NCI-H526 treated with DMSO at 0.1 percent for 48 hours (cell line): ENCODE results near the gene ZNF2.
"Not testable (repeated sequence)": the region's sequence is repeated elsewhere in the genome, so short reads cannot be mapped to it uniquely, and the experiment has no call there.

Experiments used
- DNase-seq: peaks from one replicate; lab custom pipeline; 2025; lab: John Stamatoyannopoulos, UW

ZNF2 gene

DNA sequence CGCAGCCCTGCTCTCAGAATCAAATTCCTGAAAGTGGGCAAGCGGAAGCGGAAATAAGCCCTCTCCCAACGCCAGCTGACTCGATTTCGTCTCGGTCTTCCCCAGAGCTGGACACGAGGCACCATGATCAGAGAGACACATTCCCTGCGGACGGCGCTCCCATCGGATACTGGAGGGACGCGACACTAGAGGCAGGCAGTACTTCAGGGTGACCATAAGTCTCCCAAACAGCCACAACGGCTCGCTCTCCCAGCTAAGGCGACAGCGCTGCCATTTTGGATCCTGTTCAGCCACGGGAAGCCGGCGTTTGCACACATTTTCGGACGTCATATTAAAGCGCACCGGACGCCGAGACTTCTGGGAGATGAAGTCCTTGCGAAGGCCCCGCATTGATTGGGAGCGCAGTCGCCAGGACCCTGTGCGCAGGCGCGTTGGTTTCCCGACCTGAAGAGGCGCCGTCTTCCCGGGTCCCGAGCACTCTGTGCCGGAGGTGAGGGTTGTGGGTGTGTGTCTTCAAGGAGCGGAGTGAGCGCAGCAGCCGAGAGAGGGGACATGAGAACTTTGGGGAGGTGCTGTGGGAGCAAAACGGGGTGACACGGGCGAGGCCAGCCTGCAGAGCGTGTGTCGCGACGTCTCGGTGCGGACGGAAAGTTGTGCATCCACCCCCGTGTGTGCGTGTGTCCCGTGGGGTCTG, at the start of gene ZNF2:
Gene ZNF2, plus strand, starts transcription at position 439 of the 694 bp plus-strand sequence. CDS start 10,418 bp downstream, outside the sequence.
- DNase-seq = peak; percentile 93

DNA sequence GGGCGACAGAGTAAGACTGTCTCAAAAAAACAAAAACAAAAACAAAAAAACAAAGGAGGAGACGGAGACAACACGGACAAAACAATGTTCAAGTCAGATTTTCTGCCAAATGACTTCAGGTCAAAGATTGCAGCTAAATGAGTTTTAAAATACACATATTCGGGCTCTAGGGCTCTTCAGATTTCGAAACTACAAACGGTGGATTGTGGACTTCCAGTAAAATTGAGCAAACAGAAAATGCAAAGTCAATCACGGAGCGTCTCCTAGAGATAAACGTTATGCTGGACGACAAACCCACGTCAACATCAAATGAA, 44.6 kb upstream of the ZNF2 start:
- no peak for DNase-seq

DNA sequence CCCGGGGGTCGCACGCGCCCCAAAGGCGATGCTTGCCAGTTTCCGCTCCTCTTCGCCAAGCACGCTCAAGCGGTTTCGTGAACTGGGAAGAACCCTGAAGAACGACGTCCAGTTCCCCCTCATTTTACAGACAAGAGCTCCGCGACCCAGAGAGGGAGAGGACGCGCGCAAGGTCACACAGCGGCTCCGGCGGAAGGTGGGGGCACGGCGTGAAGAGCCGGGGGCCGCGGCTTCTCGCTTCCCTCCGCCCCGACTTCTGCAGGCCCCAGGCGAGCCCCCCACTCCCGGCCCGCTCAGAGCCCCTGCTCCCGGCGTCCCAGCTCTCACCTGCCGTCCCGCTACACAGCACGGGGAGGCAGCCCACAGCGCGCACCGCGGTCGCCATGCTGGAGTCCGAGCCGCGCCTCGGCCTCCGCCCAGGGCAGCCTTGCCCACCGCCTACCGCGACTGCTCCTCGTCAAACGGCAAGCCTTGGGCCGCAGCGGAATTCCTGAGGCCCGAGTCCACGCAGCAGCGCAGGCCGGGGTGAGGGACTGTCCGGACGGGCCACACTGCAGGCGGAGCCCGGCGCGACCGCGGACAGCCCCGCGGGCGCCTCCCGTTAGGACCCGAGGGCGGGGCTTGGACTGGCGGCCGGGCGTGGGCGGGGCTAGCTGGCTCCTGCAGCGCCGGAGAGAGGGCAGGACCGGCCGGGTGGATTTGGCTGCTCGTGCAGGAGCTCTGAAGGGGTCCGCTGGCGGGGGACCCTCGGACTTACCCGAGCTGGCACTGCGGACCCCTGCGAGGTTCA, 44.0 kb upstream of the ZNF2 start, which contains the start of gene MRPS5:
Gene MRPS5, minus strand, starts transcription at position 402 of the 790 bp plus-strand sequence. Its CDS starts 17 bp downstream, at position 385.
- peak; percentile 50 for DNase-seq

DNA sequence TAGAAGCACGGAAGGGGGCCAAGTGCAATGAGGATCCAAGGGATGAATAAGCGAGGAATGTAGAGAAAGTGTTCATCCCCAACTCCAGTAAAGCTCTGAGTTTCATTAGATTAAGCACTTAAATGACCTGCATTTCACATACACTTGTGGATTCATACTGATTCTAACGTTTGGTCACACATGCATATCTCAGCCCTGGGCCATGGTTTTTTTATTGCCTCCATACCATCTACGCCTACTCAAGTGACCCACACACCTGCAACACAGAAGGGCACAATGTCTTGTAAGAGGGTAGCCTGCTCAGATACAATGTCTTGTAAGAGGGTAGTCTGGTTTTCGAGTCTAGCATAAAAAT, 43.4 kb upstream of the ZNF2 start:
- no peak for DNase-seq

DNA sequence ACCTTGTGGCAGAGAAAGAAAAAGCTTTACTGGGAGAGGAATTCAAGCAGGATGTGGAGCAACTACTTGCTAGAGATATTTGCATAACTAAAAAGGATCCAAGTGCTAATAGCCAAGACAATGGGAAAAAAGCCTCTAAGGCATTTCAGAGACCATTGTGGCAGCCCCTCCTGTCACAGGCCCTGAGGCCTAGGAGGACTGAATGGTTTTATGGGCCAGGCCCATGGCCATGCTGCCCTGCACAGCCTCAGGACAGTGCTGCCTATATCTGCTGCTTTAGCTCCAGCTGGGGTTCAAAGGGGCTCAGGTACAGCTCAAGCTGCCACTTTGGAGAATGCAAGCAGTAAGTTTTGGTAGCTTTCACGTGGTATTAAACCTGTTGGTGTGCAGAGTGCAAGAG, 26.9 kb upstream of the ZNF2 start:
- no peak for DNase-seq

DNA sequence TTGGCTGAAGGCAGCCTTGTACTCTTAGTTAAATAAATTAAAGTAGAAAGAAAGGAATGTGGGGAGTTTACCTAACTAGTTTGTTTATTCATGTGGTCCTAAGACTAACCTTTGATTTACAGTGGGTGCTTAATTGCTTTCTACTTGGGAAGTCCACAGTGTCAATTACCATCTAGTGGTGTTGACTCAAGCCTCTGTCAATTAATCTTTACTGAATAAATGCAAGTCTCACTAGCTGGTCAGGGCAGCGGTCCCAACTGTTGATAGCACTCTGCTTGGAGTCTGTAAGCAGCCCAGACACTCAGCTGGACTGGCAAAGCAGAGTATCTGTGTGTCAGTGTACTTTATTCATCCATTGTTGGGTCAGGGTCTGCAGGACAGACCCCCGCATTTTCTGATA, 21.8 kb upstream of the ZNF2 start:
- no peak for DNase-seq

DNA sequence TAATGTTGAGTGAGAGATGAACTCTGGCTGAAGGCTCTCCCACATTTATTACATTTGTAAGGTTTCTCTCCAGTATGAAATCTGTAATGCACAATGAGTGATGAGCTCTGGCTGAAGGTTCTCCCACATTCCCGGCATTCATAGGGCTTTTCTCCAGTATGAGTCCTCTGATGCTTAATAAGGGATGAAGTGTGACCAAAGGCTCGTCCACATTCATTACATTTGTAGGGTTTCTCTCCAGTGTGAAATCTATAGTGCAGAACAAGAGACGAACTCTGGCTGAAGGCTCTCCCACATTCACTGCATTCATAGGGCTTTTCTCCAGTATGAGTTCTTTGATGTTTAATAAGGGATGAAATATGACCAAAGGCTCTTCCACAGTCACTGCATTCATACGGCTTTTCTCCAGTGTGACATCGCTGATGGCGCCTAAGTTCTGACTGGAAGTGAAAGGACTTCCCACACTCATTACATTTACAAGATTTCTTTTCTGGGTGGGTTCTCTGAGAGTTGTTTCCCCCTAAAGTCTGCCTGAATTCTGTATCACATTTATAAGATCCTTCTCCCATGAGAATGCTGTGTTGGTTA, 16.1 kb upstream of the ZNF2 start:
- DNase-seq = no peak

DNA sequence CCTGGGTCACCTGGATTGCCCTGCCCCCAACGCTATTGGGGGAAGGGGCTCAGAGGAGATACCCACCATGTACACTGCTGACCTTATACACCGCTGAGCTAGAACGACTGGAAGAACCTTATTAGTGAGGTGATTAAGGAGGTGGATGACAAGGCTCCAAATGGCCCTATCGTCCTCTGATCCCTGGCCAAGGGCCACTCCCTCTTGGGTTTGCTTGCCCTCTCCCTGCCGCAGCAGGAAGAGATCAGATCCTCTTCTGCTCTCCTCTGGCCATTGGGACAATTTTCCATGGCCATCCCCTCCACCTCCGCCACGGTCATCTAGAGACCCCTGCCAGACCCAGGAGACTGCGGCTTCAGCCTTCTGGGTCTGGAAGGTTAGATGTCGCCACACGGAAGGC, 7.2 kb upstream of the ZNF2 start:
- no peak for DNase-seq

DNA sequence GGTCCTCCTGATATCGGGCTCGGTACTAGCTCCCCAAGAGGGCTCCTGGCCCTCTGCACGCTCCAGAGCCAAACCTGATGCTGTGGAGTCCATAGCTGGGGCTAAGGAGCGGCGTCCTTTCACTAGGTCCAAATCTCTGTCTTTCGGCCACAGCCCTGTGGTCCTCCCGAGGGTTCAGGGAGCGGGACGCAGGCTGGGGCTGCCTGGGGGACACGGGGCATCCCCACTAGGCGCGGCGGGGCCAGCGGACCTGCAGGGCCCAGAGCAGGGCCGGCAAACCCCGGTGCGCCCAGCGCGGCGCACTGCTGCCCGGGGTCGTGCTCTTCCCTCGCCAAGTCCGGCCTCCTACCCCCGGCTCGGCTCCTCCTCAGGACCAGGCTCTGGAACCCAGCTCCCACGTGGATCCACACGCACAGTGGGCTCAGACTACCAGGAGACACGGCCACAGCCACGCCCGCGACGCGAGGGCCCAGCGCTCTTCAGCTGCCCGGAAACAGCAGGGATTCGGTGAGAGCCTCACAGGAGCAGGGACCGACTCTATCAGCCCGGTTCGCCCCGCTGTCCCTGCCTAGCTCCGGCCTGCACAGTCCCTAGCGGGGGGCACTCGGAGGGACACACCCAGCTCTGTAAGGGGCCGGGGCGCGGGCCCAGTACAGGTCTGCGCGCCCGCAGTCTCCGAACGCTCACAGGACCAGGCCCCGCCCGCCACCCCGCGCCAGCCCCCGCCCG, 6.6 kb upstream of the ZNF2 start:
- no peak for DNase-seq

DNA sequence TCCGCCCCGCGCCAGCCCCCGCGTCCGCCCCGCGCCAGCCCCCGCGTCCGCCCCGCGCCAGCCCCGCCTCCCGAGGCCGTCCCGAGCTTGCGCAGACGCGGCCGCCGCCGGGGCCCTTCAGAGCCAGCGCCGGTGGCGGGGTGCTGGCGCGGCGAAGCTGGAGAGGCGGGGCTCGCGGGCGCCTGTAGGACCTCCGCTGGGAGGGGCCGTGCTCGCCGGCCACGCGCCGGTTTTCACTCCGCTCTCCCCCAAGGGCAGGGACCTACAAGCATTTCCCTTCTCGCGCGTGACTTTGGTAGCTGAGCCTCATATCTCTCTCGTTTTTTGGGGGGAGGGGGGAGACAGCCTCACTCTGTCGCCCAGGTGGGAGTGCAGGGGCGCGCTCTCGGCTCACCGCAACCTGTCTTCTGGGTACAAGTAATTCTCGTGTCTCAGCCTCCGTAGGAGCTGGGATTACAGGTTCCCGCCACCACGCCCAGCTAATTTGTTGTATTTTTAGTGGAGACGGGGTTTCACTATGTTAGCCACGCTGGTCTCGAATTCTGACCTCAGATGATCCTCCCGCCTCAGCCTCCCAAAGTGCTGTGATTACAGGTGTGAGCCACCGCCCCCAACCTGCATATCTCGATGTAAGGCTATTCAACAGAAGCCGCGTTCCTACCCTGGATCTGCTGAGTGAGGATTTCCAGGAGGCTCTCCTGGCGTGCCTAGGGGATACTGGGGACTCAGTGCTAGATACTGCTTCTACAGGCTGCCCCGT, 5.7 kb upstream of the ZNF2 start, which contains the start of gene ZNF514:
Gene ZNF514, minus strand, starts transcription at position 159 of the 760 bp plus-strand sequence. CDS start 6,595 bp downstream, outside the sequence.
- peak; percentile 37 for DNase-seq

DNA sequence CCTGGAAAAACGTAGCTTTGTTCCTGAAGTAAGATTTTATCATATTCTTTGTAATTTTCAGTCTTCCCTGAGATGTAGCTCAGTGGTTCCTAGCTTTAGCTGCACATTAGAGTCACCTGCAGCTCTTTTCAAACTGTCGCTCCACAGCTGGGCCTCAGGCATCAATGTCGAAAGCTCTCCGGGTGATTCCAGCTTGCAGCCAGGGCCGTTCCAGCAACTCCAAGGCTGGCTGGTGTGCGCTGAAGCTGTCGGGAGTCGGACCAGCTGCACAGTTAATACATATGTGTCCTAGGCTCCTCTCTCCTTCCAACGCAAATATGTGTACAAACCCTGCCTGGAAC, 609 bp upstream of the ZNF2 start:
- no peak for DNase-seq

DNA sequence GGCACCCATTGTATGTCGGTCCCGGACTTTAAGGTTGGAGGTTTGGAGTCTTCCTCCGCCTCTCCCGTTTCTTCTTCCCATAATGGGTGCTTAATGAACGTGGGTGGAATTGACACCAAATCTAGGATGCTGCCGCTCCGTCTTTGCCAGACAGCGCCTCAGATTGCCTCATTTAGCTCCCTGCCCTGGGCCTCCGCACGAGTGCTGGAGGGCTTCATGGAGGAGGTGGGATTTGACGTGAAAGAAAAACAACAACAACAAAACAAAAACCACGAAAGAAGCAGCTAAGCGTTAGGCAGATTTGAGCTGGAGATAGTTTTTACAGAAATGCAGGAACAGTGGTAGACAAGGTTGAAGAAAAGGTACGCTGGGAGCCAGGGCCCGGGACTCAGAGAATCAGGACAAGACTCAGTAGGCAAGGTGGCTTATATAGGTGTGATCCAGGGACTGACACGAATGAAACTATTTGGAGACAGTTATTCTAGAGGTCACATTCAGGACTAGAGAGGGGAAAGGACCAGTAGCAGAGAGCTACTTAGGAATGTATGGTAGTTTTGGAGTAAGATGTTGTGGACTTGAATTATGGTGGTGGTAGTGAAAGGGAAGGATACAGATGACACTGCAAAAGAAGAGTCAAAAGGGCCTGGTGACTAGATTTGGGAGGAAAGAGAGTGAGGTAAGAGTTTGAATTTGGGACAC, 605 bp downstream of the ZNF2 start:
- no peak for DNase-seq

DNA sequence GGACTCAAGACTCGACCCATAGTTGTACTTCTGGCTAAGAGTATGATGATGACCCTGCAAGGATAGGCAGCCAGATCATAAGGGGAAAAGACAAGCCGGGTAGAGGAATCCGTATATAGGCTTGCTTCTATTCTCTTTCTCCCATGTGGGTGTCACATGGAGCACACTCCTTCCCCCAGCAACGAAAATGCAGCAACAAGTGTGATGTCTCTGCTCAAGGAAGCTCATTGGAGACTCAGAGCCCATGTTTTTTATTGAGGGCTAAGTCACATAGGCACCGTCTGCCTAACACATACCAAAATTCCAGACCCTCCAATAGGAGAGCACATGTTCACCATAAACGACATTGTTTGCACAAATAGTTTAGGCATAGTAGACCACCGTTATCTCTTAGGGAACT, 6.3 kb downstream of the ZNF2 start:
- no peak for DNase-seq

DNA sequence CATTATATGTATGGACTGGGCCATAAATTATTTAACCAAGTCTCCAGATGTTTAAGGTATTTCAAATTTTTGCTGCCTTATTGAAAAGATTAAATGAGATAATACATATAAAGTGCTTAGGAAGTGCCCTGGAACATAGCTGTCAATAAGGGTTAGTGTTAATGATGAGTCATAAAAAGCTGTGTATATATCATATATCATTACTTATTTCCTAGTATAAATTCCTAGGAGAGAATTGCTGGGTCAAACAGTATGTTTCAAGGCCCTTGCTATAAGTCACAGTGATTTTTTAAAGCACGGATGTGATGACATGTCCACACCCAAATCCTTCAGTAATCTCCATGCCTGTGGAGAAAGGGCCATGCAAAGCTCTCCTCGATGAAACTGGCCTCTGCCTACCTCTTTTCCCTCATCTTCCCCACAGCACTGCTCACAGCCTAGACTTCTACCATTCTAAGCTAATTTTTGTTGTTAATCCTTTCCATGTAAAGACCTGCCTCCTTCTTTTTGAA, 8.5 kb downstream of the ZNF2 start:
- DNase-seq = no peak

DNA sequence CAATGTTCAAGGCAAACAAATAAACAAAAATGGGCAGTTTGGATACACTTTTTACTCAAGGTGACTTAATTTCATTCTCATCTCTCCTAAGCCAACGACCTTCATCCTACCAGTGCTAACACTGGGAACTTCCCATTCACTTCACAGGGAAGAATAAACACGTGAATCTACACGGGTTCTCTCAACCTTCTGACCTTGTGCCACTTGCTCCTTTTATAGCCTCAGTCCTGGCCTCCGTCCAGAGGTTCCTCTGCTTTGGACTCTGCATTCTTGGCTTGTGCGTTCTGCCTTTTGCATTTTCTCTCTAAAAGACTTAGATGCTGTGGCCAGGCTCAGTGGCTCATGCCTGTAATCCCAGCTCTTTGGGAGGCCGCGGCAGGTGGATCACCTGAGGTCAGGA, 13.8 kb downstream of the ZNF2 start:
- DNase-seq = no peak

DNA sequence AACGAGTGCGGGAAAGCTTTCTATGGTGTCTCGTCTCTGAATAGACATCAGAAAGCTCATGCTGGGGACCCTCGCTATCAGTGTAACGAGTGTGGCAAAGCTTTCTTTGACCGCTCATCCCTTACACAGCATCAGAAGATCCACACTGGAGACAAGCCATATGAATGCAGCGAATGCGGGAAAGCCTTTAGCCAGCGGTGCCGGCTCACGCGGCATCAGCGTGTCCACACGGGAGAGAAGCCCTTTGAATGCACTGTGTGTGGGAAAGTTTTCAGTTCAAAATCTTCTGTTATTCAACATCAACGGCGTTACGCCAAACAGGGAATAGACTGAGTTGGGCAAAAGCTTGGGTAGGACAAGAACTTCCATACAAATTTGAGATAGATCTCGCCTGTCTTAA, 16.2 kb downstream of the ZNF2 start:
- DNase-seq = no peak

DNA sequence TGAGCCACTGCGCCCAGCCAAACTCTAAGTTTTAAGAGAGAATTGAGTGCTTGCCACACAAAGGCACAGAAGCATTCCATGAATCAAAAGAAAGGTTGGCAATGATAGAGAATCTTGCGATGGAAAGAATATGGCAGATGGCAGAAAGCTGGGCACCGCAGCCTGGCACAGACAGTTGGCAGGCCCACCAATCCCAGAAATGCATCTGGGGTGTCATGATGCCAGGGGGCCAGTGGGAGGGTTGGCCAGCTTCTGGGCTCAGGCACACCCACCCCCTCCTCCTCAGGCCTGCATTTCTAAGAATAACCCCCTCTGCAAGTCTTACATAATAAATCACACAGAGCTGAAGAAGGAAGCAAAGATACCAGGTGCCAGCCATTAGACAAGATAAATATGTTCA, 19.6 kb downstream of the ZNF2 start:
- DNase-seq = no peak

DNA sequence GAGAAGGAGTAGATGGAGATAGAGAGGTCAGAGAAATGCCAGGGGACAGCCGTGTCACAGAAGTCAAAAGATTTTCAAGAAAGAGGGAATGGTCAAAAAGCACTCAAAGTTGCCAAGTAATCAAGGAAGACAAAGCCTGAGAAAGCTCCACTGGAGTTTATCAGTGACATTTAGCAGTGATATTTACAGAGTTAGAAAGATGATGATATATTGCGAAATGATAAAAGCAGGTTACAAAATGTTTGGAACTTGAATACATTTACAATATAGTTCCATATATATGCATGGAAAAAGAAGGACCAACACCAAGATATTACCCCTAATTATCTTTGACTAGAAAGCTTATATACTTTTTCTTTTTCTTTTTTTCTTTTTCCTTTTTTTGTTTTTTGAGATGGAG, 20.4 kb downstream of the ZNF2 start:
- DNase-seq = no peak

DNA sequence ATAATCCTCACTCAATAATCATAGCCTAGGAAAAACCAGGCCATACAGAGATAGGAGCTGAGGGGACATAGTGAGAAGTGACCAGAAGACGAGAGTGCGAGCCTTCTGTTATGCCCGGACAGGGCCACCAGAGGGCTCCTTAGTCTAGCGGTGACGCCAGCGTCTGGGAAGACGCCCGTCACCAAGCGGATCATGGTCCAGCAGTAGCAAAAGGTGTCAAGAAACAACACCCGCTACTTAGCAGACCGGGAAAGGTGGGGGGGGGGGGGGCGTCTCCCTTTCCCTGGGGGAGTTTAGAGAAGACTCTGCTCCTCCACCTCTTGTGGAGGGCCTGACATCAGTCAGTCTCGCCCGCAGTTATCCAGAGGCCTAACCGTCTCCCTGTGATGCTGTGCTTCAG, 27.3 kb downstream of the ZNF2 start:
- not testable (repeated sequence) for DNase-seq

DNA sequence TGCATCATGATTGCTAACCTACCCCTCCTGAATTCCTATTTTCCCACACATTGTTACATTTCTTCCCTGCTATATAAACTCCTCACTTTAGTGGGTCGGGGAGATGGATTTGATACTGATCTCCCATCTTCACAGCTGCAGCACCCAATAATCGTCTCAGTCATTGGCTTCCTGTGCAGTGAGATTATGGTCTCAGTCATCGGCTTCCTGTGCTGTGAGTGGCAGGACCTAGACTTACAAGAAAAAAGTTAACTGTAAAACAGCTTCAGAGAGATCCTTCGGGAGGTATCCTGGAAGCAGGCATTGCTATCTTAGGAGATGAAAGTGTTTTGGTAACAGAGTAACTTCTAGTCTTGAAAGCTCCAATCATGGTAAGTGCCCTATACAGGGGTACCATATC, 38.3 kb downstream of the ZNF2 start:
- no peak for DNase-seq

DNA sequence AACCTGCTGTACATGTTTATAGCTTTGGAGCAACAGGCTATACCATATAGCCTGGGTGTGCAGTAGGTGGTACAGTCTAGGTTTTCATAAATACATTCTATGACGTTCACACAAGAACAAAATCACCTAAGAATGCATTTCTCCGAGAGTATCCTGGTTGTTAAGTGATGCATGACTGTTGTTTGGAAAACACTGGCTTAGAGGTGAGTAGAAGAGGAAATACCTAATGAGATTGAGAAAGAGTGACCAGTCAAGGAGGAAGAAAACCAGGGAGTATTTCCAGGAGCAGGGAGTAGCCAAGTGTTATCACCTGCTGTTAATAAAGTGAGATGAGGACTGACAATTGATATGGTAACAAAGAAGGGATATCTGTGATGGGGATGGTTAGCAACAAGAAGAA, 38.8 kb downstream of the ZNF2 start:
- no peak for DNase-seq
